ENCODE results near the gene SPP1.

SPP1 gene

GRCh38 chr4:88001871-88002270 is 26.4 kb downstream of the SPP1 start:
- Histone ChIP-seq H3K9me3 (ENCODE audit: insufficient read depth, low read length, severe bottlenecking) (no peaks in the 10 kb centered on the region), H3K4me1 (ENCODE audit: insufficient read depth, low read length) (peaks cover 2% of the 10 kb centered on the region), H3K36me3 (ENCODE audit: insufficient read depth, low read length) (no peaks in the 10 kb centered on the region), H3K27me3 (ENCODE audit: insufficient read depth, low read length, poor library complexity) (peaks cover 9% of the 10 kb centered on the region), H3K4me3 (ENCODE audit: low read depth in 1 of 2, low read length in 2 of 2) (no peak overlapping the region), H2AFZ (ENCODE audit: low read depth, low read length) (no peak overlapping the region), H3K27ac (ENCODE audit: low read length) (no peak overlapping the region), H3K79me2 (ENCODE audit: insufficient read depth, low read length) (no peaks in the 10 kb centered on the region), H4K20me1 (ENCODE audit: insufficient read depth, low read length) (no peaks in the 10 kb centered on the region), H3K4me2 (ENCODE audit: insufficient read depth, low read length) (no peak overlapping the region), H3K9ac (ENCODE audit: low read depth, low read length) (no peak overlapping the region)
- TF ChIP-seq EZH2 (IDR thresholded peaks at IDR 0.05; ENCODE audit: borderline replicate concordance, low read depth, low read length, severe bottlenecking) (no peak), CTCF (IDR thresholded peaks at IDR 0.05; ENCODE audit: borderline replicate concordance, extremely low read depth, low read length, poor library complexity, severe bottlenecking) (no peak)
- DNase-seq (no peak), ATAC-seq (ENCODE audit: insufficient read depth, low read depth) (no peak)

GRCh38 chr4:88002786-88003185 is 27.3 kb downstream of the SPP1 start:
- no peak for ATAC-seq (ENCODE audit: insufficient read depth, low read depth)
- Histone ChIP-seq H3K4me3 (ENCODE audit: low read depth in 1 of 2, low read length in 2 of 2) (no peak overlapping the region), H3K9me3 (ENCODE audit: insufficient read depth, low read length, severe bottlenecking) (no peaks in the 10 kb centered on the region), H3K27ac (ENCODE audit: low read length) (no peak overlapping the region), H4K20me1 (ENCODE audit: insufficient read depth, low read length) (no peaks in the 10 kb centered on the region), H3K27me3 (ENCODE audit: insufficient read depth, low read length, poor library complexity) (peaks cover 8% of the 10 kb centered on the region), H3K4me2 (ENCODE audit: insufficient read depth, low read length) (no peak overlapping the region), H2AFZ (ENCODE audit: low read depth, low read length) (no peak overlapping the region), H3K4me1 (ENCODE audit: insufficient read depth, low read length) (peaks cover 7% of the 10 kb centered on the region), H3K36me3 (ENCODE audit: insufficient read depth, low read length) (no peaks in the 10 kb centered on the region), H3K9ac (ENCODE audit: low read depth, low read length) (no peak overlapping the region), H3K79me2 (ENCODE audit: insufficient read depth, low read length) (peaks cover under 1% of the 10 kb centered on the region)
- TF ChIP-seq EZH2 (IDR thresholded peaks at IDR 0.05; ENCODE audit: borderline replicate concordance, low read depth, low read length, severe bottlenecking), result no peak
- no peak for DNase-seq

DNA sequence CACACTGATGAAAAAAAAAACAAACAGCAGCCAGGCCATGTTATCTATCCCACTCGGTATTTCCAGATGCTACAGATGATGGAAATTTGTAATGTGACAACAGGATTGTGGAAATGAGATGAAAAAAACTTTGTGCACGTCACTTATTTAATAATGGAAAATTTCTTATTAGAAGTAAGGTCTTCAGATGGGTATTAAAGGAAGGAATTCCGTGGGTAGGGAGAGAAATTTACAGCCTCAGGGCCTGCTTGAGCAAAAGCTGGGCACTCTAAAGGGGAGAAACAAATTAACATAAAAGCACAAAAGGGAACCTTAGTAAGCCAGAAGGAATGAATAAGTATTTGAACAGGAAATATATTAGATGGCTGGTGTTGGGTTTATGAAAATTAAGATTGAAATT is 27.7 kb downstream of the SPP1 start:
- no peak overlapping the region for H3K9ac ChIP-seq (ENCODE audit: low read depth, low read length)

DNA sequence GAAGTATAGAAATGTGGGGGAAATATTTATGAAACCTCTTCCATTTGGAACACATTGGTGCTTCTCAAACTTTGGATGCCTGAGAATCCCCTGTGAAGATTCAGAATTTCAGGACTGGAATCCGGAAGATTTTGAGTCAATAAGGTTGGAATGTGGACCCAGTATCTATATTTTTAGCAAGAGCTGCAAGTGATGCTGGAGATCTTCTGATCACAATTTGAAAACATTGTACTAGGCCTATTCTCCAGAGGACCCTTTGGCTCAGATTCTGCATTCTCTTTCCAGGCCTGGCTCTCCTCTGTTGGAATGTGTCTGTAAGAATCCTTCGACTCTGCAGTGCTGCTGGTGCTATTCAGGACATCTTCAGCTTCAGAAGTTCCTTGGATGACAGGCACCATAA is 29.6 kb downstream of the SPP1 start:
- H3K4me3 ChIP-seq (ENCODE audit: low read depth in 1 of 2, low read length in 2 of 2), result no peak overlapping the region
- H3K9ac ChIP-seq (ENCODE audit: low read depth, low read length), result no peak overlapping the region
- ATAC-seq (ENCODE audit: insufficient read depth, low read depth) (no peak), DNase-seq (no peak)
- no peak overlapping the region for H2AFZ ChIP-seq (ENCODE audit: low read depth, low read length)
- H3K4me1 ChIP-seq (ENCODE audit: insufficient read depth, low read length), result peaks cover 23% of the 10 kb centered on the region
- peaks cover 10% of the 10 kb centered on the region; the same call in 1 of the 2 replicates for H4K20me1 ChIP-seq (ENCODE audit: insufficient read depth, low read length)
- H3K79me2 ChIP-seq (ENCODE audit: insufficient read depth, low read length), result peaks cover 24% of the 10 kb centered on the region
- peaks cover 8% of the 10 kb centered on the region for H3K27me3 ChIP-seq (ENCODE audit: insufficient read depth, low read length, poor library complexity)
- TF ChIP-seq EZH2 (IDR thresholded peaks at IDR 0.05; ENCODE audit: borderline replicate concordance, low read depth, low read length, severe bottlenecking) (no peak), CTCF (IDR thresholded peaks at IDR 0.05; ENCODE audit: borderline replicate concordance, extremely low read depth, low read length, poor library complexity, severe bottlenecking) (no peak)
- H3K36me3 ChIP-seq (ENCODE audit: insufficient read depth, low read length), result no peaks in the 10 kb centered on the region
- H3K27ac ChIP-seq (ENCODE audit: low read length), result no peak overlapping the region
- no peak overlapping the region for H3K4me2 ChIP-seq (ENCODE audit: insufficient read depth, low read length)
- H3K9me3 ChIP-seq (ENCODE audit: insufficient read depth, low read length, severe bottlenecking), result no peaks in the 10 kb centered on the region

More for the DNA sequence above, 27.7 kb downstream of the SPP1 start:
- Histone ChIP-seq H2AFZ (ENCODE audit: low read depth, low read length) (no peak overlapping the region), H3K4me2 (ENCODE audit: insufficient read depth, low read length) (no peak overlapping the region), H3K4me3 (ENCODE audit: low read depth in 1 of 2, low read length in 2 of 2) (no peak overlapping the region), H4K20me1 (ENCODE audit: insufficient read depth, low read length) (no peaks in the 10 kb centered on the region), H3K27me3 (ENCODE audit: insufficient read depth, low read length, poor library complexity) (peaks cover 8% of the 10 kb centered on the region), H3K27ac (ENCODE audit: low read length) (no peak overlapping the region), H3K79me2 (ENCODE audit: insufficient read depth, low read length) (peaks cover 6% of the 10 kb centered on the region), H3K9me3 (ENCODE audit: insufficient read depth, low read length, severe bottlenecking) (no peaks in the 10 kb centered on the region), H3K36me3 (ENCODE audit: insufficient read depth, low read length) (no peaks in the 10 kb centered on the region), H3K4me1 (ENCODE audit: insufficient read depth, low read length) (peaks cover 7% of the 10 kb centered on the region)
- ATAC-seq (ENCODE audit: insufficient read depth, low read depth) (no peak), DNase-seq (no peak)
- TF ChIP-seq EZH2 (IDR thresholded peaks at IDR 0.05; ENCODE audit: borderline replicate concordance, low read depth, low read length, severe bottlenecking) (no peak), CTCF (IDR thresholded peaks at IDR 0.05; ENCODE audit: borderline replicate concordance, extremely low read depth, low read length, poor library complexity, severe bottlenecking) (no peak)
